ENCODE measurements around the gene MAP4. TPM values are rescaled to one million over a fixed set of nuclear protein-coding genes. Genes with fewer than 3 reads are reported as not detected.
"Not testable (repeated sequence)": the region's sequence is repeated elsewhere in the genome, so short reads cannot be mapped to it uniquely, and the experiment has no call there.

Gene MAP4
- total RNA-seq, 1 donor from 2014 or later, result 306 TPM

- DNase-seq, result no peak
Measured at GRCh38 chr3:47895241-47895640, 121.0 kb downstream of the MAP4 start.

- peak; percentile 52 for DNase-seq
Measured at GRCh38 chr3:47892286-47893040, 123.8 kb downstream of the MAP4 start.

DNA sequence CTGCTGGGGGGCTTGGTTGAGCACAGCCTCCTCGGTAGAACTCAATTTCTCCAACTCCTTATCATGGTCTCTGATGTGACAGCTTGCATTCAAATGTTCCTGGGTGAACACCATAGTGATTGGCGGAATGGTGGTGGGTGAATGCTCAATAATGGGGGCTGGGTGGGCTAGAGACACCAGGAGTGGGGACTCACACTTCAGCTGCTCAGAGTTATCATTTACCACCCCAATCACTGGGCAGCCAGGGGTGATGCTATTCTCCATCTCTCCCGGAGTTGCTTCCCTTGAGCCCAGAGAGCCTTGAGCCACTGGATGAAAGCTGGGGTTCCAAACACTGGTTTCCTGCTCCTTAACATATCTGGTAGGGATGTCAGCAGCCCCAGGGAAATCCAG is 124.6 kb downstream of the MAP4 start:
- DNase-seq, result no peak

DNA sequence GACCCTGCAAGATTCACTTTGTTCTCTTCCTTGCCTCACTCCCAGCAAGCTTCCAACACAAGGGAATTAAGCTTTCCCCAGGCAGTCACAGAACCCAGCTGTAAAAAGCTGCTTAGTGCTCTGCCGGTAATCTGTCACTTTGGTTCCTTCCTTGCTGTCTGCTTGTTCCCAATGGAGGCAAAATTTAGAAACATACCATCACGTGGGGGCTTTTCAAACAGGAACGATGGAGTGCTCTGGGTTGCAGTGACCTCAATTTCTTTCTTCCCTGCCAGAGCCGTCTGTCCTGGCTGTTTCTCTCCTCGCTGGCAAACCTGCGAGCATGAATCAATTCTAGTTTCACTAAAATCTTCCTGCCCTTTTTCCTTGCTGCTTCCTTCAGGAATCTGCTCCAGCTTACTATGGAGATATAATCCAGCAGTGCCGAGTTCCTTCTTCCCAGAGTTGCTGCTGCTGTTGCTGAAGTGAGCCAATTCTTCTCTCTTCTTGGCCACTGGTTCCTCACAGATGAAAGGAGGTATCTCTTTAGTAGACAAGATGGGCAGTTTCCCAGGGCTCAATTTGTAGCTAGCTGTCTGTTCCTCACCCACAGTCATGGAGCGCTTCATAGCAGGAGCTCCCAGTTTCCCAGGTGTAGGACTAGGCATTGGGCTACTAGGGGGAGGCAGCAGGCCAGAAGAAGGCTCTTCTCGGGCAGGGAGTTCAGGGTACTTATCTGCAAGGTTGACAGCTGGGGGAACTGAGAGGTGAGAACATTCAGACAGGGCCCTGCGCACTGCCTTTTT is 125.2 kb downstream of the MAP4 start:
- peak; percentile 47 for DNase-seq

- DNase-seq, result no peak
Measured at GRCh38 chr3:47890126-47890827, 125.9 kb downstream of the MAP4 start.

DNA sequence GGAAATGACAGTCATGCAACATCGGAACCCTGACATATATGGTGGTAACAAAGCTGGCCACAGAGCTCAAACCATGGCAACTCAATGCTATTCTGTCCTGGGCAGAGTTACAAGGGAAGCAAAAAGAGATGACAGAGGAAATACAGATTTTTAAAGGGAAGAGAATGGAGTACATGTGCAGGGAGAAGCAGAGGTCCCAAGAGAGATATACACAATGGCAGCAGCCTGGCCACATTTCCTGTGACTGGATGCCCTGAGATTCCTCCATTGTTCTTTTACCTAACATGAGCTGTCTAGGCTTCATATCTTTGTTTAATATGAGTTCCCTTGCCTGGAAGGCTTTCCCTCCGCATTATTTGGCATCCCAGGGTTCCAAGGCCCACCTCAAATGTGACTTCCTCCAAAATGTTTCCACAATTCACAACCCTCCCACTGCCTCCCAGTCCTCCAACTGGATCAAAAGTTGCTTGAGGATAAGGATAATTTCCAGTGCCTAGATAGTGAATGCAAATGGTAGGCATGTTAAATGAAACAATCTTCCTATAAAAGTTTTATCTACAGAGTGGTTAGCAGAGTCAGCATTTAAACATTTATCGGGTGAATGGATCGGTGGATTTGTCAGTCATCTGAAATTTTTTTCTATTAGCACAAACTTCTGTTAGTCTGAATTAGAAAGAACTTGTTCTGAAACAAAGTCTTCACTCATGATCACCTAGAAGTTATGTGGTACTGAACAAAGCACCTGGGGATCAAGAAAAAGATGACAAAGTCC is 127.0 kb downstream of the MAP4 start:
- no peak for DNase-seq

GRCh38 chr3:47887991-47888390 is 128.2 kb downstream of the MAP4 start:
- not testable (repeated sequence) for DNase-seq

GRCh38 chr3:47885168-47885567 is 131.0 kb downstream of the MAP4 start:
- DNase-seq, result no peak

- no peak for DNase-seq
Measured at GRCh38 chr3:47884603-47885002, 131.6 kb downstream of the MAP4 start.

DNA sequence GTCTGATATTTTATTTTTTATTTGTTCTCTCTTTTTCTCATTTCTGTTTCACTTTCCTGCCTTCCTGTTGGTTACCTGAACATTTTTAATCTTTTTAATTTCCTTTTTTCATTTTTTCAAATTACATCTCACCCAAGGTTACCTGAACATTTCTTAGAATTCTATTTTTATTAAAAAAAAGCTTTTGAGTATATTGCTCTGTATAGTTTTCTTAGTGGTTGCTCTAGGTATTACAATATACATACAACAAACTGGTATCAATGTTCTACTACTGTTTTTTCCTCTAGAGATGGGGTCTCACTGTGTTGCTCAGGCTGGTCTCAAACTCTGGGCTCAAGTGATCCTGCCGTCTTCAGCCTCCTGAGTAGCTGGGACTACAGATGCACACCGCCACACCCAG is 133.9 kb downstream of the MAP4 start:
- DNase-seq, result no peak

DNA sequence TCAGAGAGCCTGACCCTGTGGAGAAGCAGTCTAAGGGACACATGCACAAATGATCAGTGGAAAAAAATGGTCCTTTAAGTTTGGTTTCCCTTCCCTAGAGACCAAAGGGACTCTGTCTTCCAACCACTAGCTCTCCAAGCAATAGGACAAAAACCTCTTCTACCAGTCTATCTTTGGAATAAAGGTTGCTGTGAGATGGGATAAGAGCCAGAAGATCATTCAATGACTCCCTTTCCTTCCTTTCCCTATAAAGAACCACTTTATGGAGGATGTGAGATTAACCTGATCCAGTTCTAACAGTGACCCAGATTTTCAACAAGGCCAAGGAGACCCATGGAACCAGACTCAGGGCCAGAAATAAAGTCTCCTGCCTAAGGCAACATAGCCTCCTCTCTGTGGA is 138.5 kb downstream of the MAP4 start:
- DNase-seq, result no peak

DNA sequence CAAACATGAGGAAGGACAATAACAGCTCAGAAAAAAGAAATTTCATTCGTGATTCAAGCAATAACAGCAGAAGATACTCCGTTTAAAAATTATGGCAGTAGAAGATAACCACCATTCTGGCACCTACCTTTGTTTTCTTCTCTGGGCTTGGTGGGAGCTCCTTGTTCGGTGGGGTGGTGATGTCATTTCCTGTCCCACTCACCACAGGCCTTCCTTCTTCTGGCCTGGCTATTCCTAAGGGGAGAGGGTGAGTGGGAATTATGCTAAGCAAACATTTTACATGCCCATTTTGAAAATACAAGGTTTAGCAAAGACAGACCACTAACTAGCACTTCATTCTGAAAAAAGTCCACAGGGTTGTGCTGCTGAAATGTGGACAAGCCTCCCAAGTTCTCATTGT is 138.9 kb downstream of the MAP4 start:
- DNase-seq, result no peak

- no peak for DNase-seq
Measured at GRCh38 chr3:47874913-47875312, 141.3 kb downstream of the MAP4 start.

GRCh38 chr3:47874438-47874837 is 141.8 kb downstream of the MAP4 start:
- no peak for DNase-seq

DNA sequence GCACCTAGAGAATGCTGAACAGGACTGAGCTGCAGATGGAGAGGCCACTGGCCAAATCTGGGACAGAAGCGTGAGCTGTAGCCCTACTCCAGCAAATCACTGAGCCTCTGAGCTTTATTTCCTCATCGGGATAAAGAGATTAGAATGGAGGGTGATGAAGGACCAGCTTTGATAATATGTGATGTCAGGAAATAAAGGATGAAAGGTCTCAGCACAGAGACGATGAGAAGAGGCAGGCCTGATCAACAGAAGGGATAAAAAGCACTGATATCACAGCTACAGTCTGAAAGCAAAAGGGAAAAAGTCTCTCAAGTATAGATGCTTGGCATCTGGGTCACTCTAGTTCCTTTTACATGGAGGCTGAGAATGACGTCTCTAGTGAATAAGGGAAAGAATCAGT is 143.3 kb downstream of the MAP4 start:
- DNase-seq, result no peak

- no peak for DNase-seq
Measured at GRCh38 chr3:47871389-47871788, 144.8 kb downstream of the MAP4 start.

DNA sequence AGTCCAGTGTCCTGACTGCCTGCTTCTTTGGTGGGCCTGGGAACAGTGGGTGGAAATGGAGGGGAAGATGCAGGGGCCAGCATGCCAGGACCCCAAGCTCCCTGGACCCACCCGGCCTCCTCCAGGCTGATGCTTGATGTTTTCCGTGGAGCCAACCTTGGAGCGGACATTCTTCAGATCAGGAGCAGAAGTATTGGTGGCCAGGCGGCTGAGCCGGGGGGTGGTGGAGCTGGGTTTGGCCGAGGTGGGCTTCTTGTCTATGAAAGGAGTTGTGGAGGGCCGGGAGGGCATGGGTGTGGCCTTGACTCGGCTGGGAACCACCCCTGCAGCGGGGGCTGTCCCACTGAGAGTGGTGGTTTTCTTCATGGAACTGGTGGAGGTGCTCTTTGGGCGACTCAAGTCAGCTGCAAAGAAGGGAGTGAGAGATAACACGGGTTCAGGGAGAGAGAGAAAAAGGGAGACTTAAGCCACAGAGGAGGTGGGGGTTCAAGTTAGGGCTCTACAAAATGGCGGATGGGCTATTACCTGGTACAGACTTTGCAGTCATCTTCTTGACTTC is 145.4 kb downstream of the MAP4 start:
- no peak for DNase-seq

GRCh38 chr3:47870156-47870555 is 146.1 kb downstream of the MAP4 start:
- DNase-seq, result no peak

DNA sequence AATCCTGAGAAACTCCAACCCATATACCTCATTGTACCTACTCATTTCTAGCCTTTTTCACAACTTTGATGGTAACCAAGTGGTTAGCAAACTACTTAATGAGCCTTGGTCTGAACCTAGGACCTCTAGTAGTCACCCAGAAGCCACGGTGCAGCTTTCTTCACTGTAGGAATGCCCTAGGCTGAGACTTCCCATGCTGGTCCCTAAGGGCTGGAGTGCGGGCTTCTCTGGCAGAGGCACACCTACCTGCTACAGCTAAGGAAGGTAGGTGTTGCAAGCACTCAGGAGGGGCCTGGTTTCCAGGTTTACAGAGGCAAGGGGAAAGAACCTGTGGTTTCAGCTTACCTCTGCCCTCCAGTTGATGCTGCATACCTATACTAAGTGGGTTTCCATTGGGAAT is 147.9 kb downstream of the MAP4 start:
- DNase-seq, result no peak

- no peak for DNase-seq
Measured at GRCh38 chr3:47867451-47868044, 148.7 kb downstream of the MAP4 start.

- DNase-seq, result no peak
Measured at GRCh38 chr3:47865192-47865591, 151.0 kb downstream of the MAP4 start.
